ENCODE data around the gene STIMATE. TPM values are rescaled to one million over a fixed set of nuclear protein-coding genes. Genes with fewer than 3 reads are reported as not detected.

Gene STIMATE
- total and polyA plus RNA-seq, 2 experiments from 2014 or later = 9.3 to 10.3 TPM

DNA sequence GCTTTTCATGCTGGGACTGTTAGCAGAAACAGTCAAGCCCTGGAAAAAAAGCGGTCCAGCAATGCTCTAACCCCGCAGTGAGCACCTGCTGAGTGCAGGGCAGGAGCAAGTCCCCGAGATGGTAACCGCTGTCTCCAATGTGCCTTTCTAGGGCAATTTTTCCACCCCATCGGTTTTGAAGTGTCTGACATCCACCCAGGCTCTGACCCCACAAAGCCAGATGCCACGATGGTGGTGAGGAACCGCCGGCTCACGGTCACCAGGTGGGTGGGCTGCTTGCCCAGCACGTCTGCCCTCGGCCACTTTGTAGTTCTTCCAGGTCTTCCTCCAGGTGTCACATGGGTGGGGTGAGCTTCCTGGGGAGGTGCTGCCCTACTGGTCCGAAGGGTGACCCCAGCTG, 106.0 kb downstream of the STIMATE start:
- H3K27me3 ChIP-seq (replicated peaks; ENCODE audit: insufficient read depth) = no peaks in the 10 kb centered on the region; the same call in 1 of the 2 replicates
- no peaks in the 10 kb centered on the region for H4K20me1 ChIP-seq (ENCODE audit: insufficient read depth)
- no peaks in the 10 kb centered on the region for H3K4me1 ChIP-seq (ENCODE audit: insufficient read depth)
- no peak overlapping the region for H3K4me3 ChIP-seq
- no peaks in the 10 kb centered on the region for H3K79me2 ChIP-seq (ENCODE audit: insufficient read depth)
- no peaks in the 10 kb centered on the region for H3K36me3 ChIP-seq (ENCODE audit: low read depth)
- H3K4me2 ChIP-seq (ENCODE audit: unreplicated experiment) = no peak overlapping the region
- no peak for DNase-seq
- in situ Hi-C loops (cut with MboI) = no loop called here
- H3K9ac ChIP-seq = no peak overlapping the region
- H3K9me2 ChIP-seq (ENCODE audit: insufficient read depth) = no peaks in the 10 kb centered on the region
- H3F3A ChIP-seq (ENCODE audit: insufficient read depth) = no peaks in the 10 kb centered on the region
- no peaks in the 10 kb centered on the region for H3K9me3 ChIP-seq (ENCODE audit: low read depth)
- H3K27ac ChIP-seq = no peak overlapping the region
- no peak overlapping the region for H2AFZ ChIP-seq
- WGBS, 2 experiments (ENCODE audit: low coverage in 1 of 2, low lambda C conversion rate in 2 of 2, missing lambda C conversion rate in 2 of 2) = 78 to 81% methylated on average over 12 of the region's 12 CpGs
- TF ChIP-seq EZH2phosphoT487 (IDR thresholded peaks at IDR 0.05; ENCODE audit: insufficient read depth, low read depth) (no peak), EZH2 (IDR thresholded peaks at IDR 0.05; ENCODE audit: insufficient read depth, poor library complexity, severe bottlenecking) (no peak)

DNA sequence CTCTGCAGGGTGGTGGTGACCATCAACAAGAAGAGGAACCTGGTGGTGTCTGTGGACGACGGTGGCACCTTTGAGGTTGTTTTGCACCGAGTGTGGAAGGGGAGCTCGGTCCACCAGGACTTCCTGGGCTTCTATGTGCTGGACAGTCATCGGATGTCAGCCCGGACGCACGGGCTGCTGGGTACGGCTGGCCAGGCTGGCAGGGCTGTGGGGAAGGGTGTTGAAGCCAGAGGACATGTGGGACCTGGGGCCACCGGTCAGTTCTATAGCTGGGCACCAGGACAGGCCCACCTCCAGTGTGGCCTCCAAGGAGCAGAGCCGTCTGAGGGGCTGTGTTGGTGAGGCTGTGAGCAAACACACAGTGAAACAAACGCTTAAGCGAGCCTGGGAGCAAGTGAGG, 106.6 kb downstream of the STIMATE start:
- TF ChIP-seq EZH2 (IDR thresholded peaks at IDR 0.05; ENCODE audit: insufficient read depth, poor library complexity, severe bottlenecking) (no peak), EZH2phosphoT487 (IDR thresholded peaks at IDR 0.05; ENCODE audit: insufficient read depth, low read depth) (no peak)
- H3K79me2 ChIP-seq (ENCODE audit: insufficient read depth) = no peaks in the 10 kb centered on the region
- H3K4me3 ChIP-seq = no peak overlapping the region
- DNase-seq = no peak
- 74 to 78% methylated on average over 10 to 13 of the region's 13 CpGs for WGBS, 2 experiments (ENCODE audit: low coverage in 1 of 2, low lambda C conversion rate in 2 of 2, missing lambda C conversion rate in 2 of 2)
- in situ Hi-C loops (cut with MboI) = no loop called here
- H3K9me2 ChIP-seq (ENCODE audit: insufficient read depth) = no peaks in the 10 kb centered on the region
- no peaks in the 10 kb centered on the region for H3F3A ChIP-seq (ENCODE audit: insufficient read depth)
- no peaks in the 10 kb centered on the region for H3K36me3 ChIP-seq (ENCODE audit: low read depth)
- no peaks in the 10 kb centered on the region for H3K9me3 ChIP-seq (ENCODE audit: low read depth)
- no peak overlapping the region for H3K9ac ChIP-seq
- H4K20me1 ChIP-seq (ENCODE audit: insufficient read depth) = no peaks in the 10 kb centered on the region
- no peak overlapping the region for H2AFZ ChIP-seq
- no peaks in the 10 kb centered on the region; the same call in 1 of the 2 replicates for H3K27me3 ChIP-seq (replicated peaks; ENCODE audit: insufficient read depth)
- no peak overlapping the region for H3K4me2 ChIP-seq (ENCODE audit: unreplicated experiment)
- H3K27ac ChIP-seq = no peak overlapping the region
- H3K4me1 ChIP-seq (ENCODE audit: insufficient read depth) = no peaks in the 10 kb centered on the region

DNA sequence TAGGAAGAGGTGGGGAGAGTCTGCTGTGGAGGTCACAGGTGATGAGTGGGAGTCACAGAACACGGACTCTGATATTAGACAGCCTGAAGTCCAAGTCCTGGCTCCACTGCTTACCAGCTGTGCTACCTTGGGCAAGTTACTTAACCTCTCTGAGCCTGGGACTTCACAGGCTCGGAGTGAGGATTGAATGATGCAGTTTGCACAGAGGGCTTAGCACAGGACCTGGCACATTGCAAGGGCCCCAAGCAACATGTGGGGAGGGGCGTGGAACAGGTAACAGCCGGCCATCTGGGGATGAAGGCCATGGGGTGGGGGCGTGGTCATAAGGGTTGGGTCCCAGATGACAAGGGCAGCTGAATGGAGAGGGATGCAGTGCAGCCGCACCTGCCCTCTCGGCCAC, 107.0 kb downstream of the STIMATE start:
- H3K4me3 ChIP-seq = no peak overlapping the region
- no peaks in the 10 kb centered on the region for H3K9me3 ChIP-seq (ENCODE audit: low read depth)
- no peaks in the 10 kb centered on the region for H3K79me2 ChIP-seq (ENCODE audit: insufficient read depth)
- H3K4me1 ChIP-seq (ENCODE audit: insufficient read depth) = no peaks in the 10 kb centered on the region
- 60 to 65% methylated on average over 5 to 7 of the region's 7 CpGs for WGBS, 2 experiments (ENCODE audit: low coverage in 1 of 2, low lambda C conversion rate in 2 of 2, missing lambda C conversion rate in 2 of 2)
- no peaks in the 10 kb centered on the region for H3K36me3 ChIP-seq (ENCODE audit: low read depth)
- no peak overlapping the region for H3K4me2 ChIP-seq (ENCODE audit: unreplicated experiment)
- H3K9ac ChIP-seq = no peak overlapping the region
- no peaks in the 10 kb centered on the region for H3K9me2 ChIP-seq (ENCODE audit: insufficient read depth)
- no peak overlapping the region for H2AFZ ChIP-seq
- no peaks in the 10 kb centered on the region; the same call in 1 of the 2 replicates for H3K27me3 ChIP-seq (replicated peaks; ENCODE audit: insufficient read depth)
- no peaks in the 10 kb centered on the region for H3F3A ChIP-seq (ENCODE audit: insufficient read depth)
- no peaks in the 10 kb centered on the region for H4K20me1 ChIP-seq (ENCODE audit: insufficient read depth)
- in situ Hi-C loops (cut with MboI) = no loop called here
- TF ChIP-seq EZH2phosphoT487 (IDR thresholded peaks at IDR 0.05; ENCODE audit: insufficient read depth, low read depth) = no peak
- no peak for DNase-seq
- no peak overlapping the region for H3K27ac ChIP-seq

DNA sequence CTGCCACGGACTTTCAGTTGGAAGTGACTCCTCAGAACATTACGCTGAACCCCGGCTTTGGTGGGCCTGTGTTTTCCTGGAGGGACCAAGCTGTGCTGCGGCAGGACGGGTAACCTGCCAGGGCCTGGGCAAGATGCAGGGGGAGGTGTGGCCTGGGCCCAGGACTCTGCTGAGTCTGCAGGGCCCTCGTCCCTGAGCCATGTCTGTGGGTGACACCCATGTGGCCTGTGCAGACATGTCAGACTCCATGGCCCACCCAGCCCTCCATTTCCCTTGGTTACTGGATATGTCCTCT, 107.7 kb downstream of the STIMATE start:
- in situ Hi-C loops (cut with MboI) = no loop called here
- no peaks in the 10 kb centered on the region for H4K20me1 ChIP-seq (ENCODE audit: insufficient read depth)
- H3K9me3 ChIP-seq (ENCODE audit: low read depth) = no peaks in the 10 kb centered on the region
- 66 to 70% methylated on average over 3 to 6 of the region's 6 CpGs for WGBS, 2 experiments (ENCODE audit: low coverage in 1 of 2, low lambda C conversion rate in 2 of 2, missing lambda C conversion rate in 2 of 2)
- no peak overlapping the region for H2AFZ ChIP-seq
- no peak for TF ChIP-seq EZH2 (IDR thresholded peaks at IDR 0.05; ENCODE audit: insufficient read depth, poor library complexity, severe bottlenecking)
- no peak for TF ChIP-seq EZH2phosphoT487 (IDR thresholded peaks at IDR 0.05; ENCODE audit: insufficient read depth, low read depth)
- H3K4me2 ChIP-seq (ENCODE audit: unreplicated experiment) = no peak overlapping the region
- H3K27me3 ChIP-seq (replicated peaks; ENCODE audit: insufficient read depth) = no peaks in the 10 kb centered on the region; the same call in 1 of the 2 replicates
- no peaks in the 10 kb centered on the region for H3K79me2 ChIP-seq (ENCODE audit: insufficient read depth)
- H3K27ac ChIP-seq = no peak overlapping the region
- no peaks in the 10 kb centered on the region for H3K4me1 ChIP-seq (ENCODE audit: insufficient read depth)
- no peaks in the 10 kb centered on the region for H3K36me3 ChIP-seq (ENCODE audit: low read depth)
- H3K4me3 ChIP-seq = no peak overlapping the region
- H3K9ac ChIP-seq = no peak overlapping the region
- no peaks in the 10 kb centered on the region for H3F3A ChIP-seq (ENCODE audit: insufficient read depth)
- no peak for DNase-seq
- no peaks in the 10 kb centered on the region for H3K9me2 ChIP-seq (ENCODE audit: insufficient read depth)
